ENCODE data around the gene SCAMP4. TPM values are rescaled to one million over a fixed set of nuclear protein-coding genes. Genes with fewer than 3 reads are reported as not detected.

Gene SCAMP4
- total and polyA plus RNA-seq, 2 of the 13 experiments (the other 11 are each of a cell fraction or from before 2014, with no cell fraction given), result 10.7 to 13.7 TPM

GRCh38 chr19:1875646-1876495 is 29.3 kb upstream of the SCAMP4 start (continued):
- TF ChIP-seq NFAT5 (CRISPR knock-in tag; IDR thresholded peaks at IDR 0.05) (no peak), ATF2 (CRISPR knock-in tag; IDR thresholded peaks at IDR 0.05) (peak; percentile 87), ZNF597 (CRISPR knock-in tag; IDR thresholded peaks at IDR 0.05) (no peak), ZNF605 (CRISPR knock-in tag; IDR thresholded peaks at IDR 0.05) (peak; percentile 76), POLR2AphosphoS5 (IDR thresholded peaks at IDR 0.05; ENCODE audit: low read depth, low read length) (peak; percentile 79), ZNF510 (CRISPR knock-in tag; IDR thresholded peaks at IDR 0.05; ENCODE audit: low read depth) (no peak), SNRNP70 (IDR thresholded peaks at IDR 0.05; ENCODE audit: low read depth, low read length) (no peak), GABPB1 (CRISPR knock-in tag; IDR thresholded peaks at IDR 0.05) (peak; percentile 98), ZNF501 (CRISPR knock-in tag; IDR thresholded peaks at IDR 0.05) (no peak), SYNCRIP (IDR thresholded peaks at IDR 0.05; ENCODE audit: insufficient read depth, low read depth, low read length) (no peak), SATB2 (CRISPR knock-in tag; IDR thresholded peaks at IDR 0.05) (no peak; the same call in 1 of the 2 replicates), PPARG (CRISPR knock-in tag; conservative IDR thresholded peaks at IDR 0.05) (peak; percentile 45; the same call in 1 of the 2 replicates), ZNF431 (CRISPR knock-in tag; IDR thresholded peaks at IDR 0.05; ENCODE audit: borderline replicate concordance, low read depth) (no peak), MLLT10 (CRISPR knock-in tag; IDR thresholded peaks at IDR 0.05) (no peak), MYNN (CRISPR knock-in tag; IDR thresholded peaks at IDR 0.05; ENCODE audit: low read depth) (no peak), TGIF2 (CRISPR knock-in tag; IDR thresholded peaks at IDR 0.05) (peak; percentile 76; the same call in 1 of the 2 replicates), ZNF713 (CRISPR knock-in tag; IDR thresholded peaks at IDR 0.05) (no peak), ZNF878 (CRISPR knock-in tag; IDR thresholded peaks at IDR 0.05) (no peak; the same call in 1 of the 2 replicates), BCLAF1 (IDR thresholded peaks at IDR 0.05) (no peak)

Measured in HepG2 (cell line).